ENCODE results near the gene PDE3B.
"Not testable (repeated sequence)": the region's sequence is repeated elsewhere in the genome, so short reads cannot be mapped to it uniquely, and the experiment has no call there.

The PDE3B gene

GRCh38 chr11:14722496-14722895, 78.9 kb downstream of the PDE3B start:
- Mint-ChIP-seq H3K4me1 (no peaks in the 10 kb centered on the region), H3K27ac (no peak overlapping the region), H3K36me3 (ENCODE audit: low read depth) (no peaks in the 10 kb centered on the region), H3K4me3 (no peak overlapping the region), H3K27me3 (ENCODE audit: low read depth, poor library complexity) (peaks cover 6% of the 10 kb centered on the region), H3K9me3 (peaks cover 3% of the 10 kb centered on the region)
- DNase-seq = no peak
- no peak for TF ChIP-seq CTCF (IDR thresholded peaks at IDR 0.05)

- DNase-seq = no peak
- no peak for TF ChIP-seq CTCF (IDR thresholded peaks at IDR 0.05)
- peaks cover 6% of the 10 kb centered on the region for H3K27me3 Mint-ChIP-seq (ENCODE audit: low read depth, poor library complexity)
- no peak overlapping the region for H3K27ac Mint-ChIP-seq
- H3K9me3 Mint-ChIP-seq = peaks cover 3% of the 10 kb centered on the region
- no peaks in the 10 kb centered on the region for H3K36me3 Mint-ChIP-seq (ENCODE audit: low read depth)
- no peak overlapping the region for H3K4me3 Mint-ChIP-seq
- peaks cover 14% of the 10 kb centered on the region for H3K4me1 Mint-ChIP-seq
These were observed 81.5 kb downstream of the PDE3B start for GRCh38 chr11:14725150-14725549.

- no peak for TF ChIP-seq CTCF (IDR thresholded peaks at IDR 0.05)
- no peak overlapping the region for H3K27ac Mint-ChIP-seq
- no peaks in the 10 kb centered on the region for H3K9me3 Mint-ChIP-seq
- no peaks in the 10 kb centered on the region for H3K36me3 Mint-ChIP-seq (ENCODE audit: low read depth)
- peaks cover 6% of the 10 kb centered on the region for H3K27me3 Mint-ChIP-seq (ENCODE audit: low read depth, poor library complexity)
- H3K4me1 Mint-ChIP-seq = peaks cover 14% of the 10 kb centered on the region
- H3K4me3 Mint-ChIP-seq = no peak overlapping the region
- no peak for DNase-seq
These were observed 83.6 kb downstream of the PDE3B start for GRCh38 chr11:14727215-14727614.

- no peak overlapping the region for H3K4me3 Mint-ChIP-seq
- no peak overlapping the region for H3K27ac Mint-ChIP-seq
- H3K36me3 Mint-ChIP-seq (ENCODE audit: low read depth) = no peaks in the 10 kb centered on the region
- no peak for DNase-seq
- no peaks in the 10 kb centered on the region for H3K9me3 Mint-ChIP-seq
- peaks cover 14% of the 10 kb centered on the region for H3K4me1 Mint-ChIP-seq
- H3K27me3 Mint-ChIP-seq (ENCODE audit: low read depth, poor library complexity) = peaks cover 6% of the 10 kb centered on the region
- no peak for TF ChIP-seq CTCF (IDR thresholded peaks at IDR 0.05)
These were observed 84.1 kb downstream of the PDE3B start for GRCh38 chr11:14727746-14728145.

GRCh38 chr11:14740539-14740938, 96.9 kb downstream of the PDE3B start:
- Mint-ChIP-seq H3K9me3 (peaks cover 59% of the 10 kb centered on the region), H3K36me3 (ENCODE audit: low read depth) (peaks cover 47% of the 10 kb centered on the region)
- H3K4me1 Mint-ChIP-seq; DNase-seq; H3K27me3 Mint-ChIP-seq (ENCODE audit: low read depth, poor library complexity); H3K4me3 Mint-ChIP-seq; H3K27ac Mint-ChIP-seq: not testable (repeated sequence)

- Mint-ChIP-seq H3K9me3 (peaks cover 59% of the 10 kb centered on the region), H3K27ac (no peak overlapping the region), H3K36me3 (ENCODE audit: low read depth) (peaks cover 47% of the 10 kb centered on the region), H3K4me3 (no peak overlapping the region), H3K27me3 (ENCODE audit: low read depth, poor library complexity) (no peaks in the 10 kb centered on the region), H3K4me1 (no peaks in the 10 kb centered on the region)
- TF ChIP-seq CTCF (IDR thresholded peaks at IDR 0.05) = no peak
- no peak for DNase-seq
These were observed 97.6 kb downstream of the PDE3B start for GRCh38 chr11:14741195-14741594.

Measured in nephron progenitor cell (in vitro differentiated cells).